Omental fat pad (tissue), 4 donors: ENCODE results near the gene DOLPP1. TPM values are rescaled to one million over a fixed set of nuclear protein-coding genes. Genes with fewer than 3 reads are reported as not detected.
"Not testable (repeated sequence)": the region's sequence is repeated elsewhere in the genome, so short reads cannot be mapped to it uniquely, and the experiment has no call there.

Source experiments
- ATAC-seq: fragments of 150-250 bp; one replicate; pipeline ENCODE4 v1.9.1; 2016; ENCODE audit warnings: mild to moderate bottlenecking, moderate library complexity; ENCODE audit not compliant: low FRiP score
- DNase-seq: peaks from one replicate; pipeline ENCODE4 v3.0.0-alpha.2; 2019; ENCODE audit warnings: low spot score
- CTCF ChIP-seq, 3 donors: fragments of 450-650 bp; IDR thresholded peaks; one replicate each; pipeline ENCODE4 v1.5.1; 2016 to 2017; ENCODE audit warnings: antibody characterized with exemption in 3 of 3, mild to moderate bottlenecking in 3 of 3, moderate library complexity in 2 of 3
- total RNA-seq, 4 donors: library from RNA; depleted of rRNA; stranded (reverse); fragments of >200 nt; gene quantifications; one replicate each; pipeline ENCODE4 v1.1.0, GENCODE V29; 2016

The DOLPP1 gene
- total RNA-seq, 4 donors from 2014 or later, result 4.8 to 7.2 (median 6.6) TPM

- no peak for DNase-seq
- no peak for TF ChIP-seq CTCF (IDR thresholded peaks at IDR 0.05)
- peak; percentile 1 for ATAC-seq
Observed at GRCh38 chr9:129111528-129112151, 30.7 kb downstream of the DOLPP1 start.

GRCh38 chr9:129112526-129112925, 31.6 kb downstream of the DOLPP1 start:
- DNase-seq, ATAC-seq: not testable (repeated sequence)

GRCh38 chr9:129113645-129114304, 32.9 kb downstream of the DOLPP1 start:
- DNase-seq (no peak), ATAC-seq (no peak)
- TF ChIP-seq CTCF (IDR thresholded peaks at IDR 0.05), result no peak

- no peak for TF ChIP-seq CTCF (IDR thresholded peaks at IDR 0.05)
- DNase-seq, result no peak
- no peak for ATAC-seq
Observed at GRCh38 chr9:129118799-129119198, 37.9 kb downstream of the DOLPP1 start.

- no peak for TF ChIP-seq CTCF (IDR thresholded peaks at IDR 0.05)
- no peak for ATAC-seq
Observed at GRCh38 chr9:129121483-129121882, 40.6 kb downstream of the DOLPP1 start.

GRCh38 chr9:129122133-129122532, 41.2 kb downstream of the DOLPP1 start:
- no peak for TF ChIP-seq CTCF (IDR thresholded peaks at IDR 0.05)
- DNase-seq, result no peak
- ATAC-seq, result no peak

More at GRCh38 chr9:129121483-129121882, 40.6 kb downstream of the DOLPP1 start:
- no peak for DNase-seq

- not testable (repeated sequence) for ATAC-seq, DNase-seq
Observed at GRCh38 chr9:129122976-129123375, 42.1 kb downstream of the DOLPP1 start.

- TF ChIP-seq CTCF (IDR thresholded peaks at IDR 0.05), result no peak
- ATAC-seq, result no peak
- no peak for DNase-seq
Observed at GRCh38 chr9:129124506-129125069, 43.7 kb downstream of the DOLPP1 start.
